ENCODE data around the gene IL1R1. TPM values are rescaled to one million over a fixed set of nuclear protein-coding genes. Genes with fewer than 3 reads are reported as not detected.

IL1R1 gene
- total and polyA plus RNA-seq, 10 of the 15 experiments (the other 5 are each of a cell fraction or from before 2014, with no cell fraction given): 0.17 to 13.2 (median 0.53) TPM

DNA sequence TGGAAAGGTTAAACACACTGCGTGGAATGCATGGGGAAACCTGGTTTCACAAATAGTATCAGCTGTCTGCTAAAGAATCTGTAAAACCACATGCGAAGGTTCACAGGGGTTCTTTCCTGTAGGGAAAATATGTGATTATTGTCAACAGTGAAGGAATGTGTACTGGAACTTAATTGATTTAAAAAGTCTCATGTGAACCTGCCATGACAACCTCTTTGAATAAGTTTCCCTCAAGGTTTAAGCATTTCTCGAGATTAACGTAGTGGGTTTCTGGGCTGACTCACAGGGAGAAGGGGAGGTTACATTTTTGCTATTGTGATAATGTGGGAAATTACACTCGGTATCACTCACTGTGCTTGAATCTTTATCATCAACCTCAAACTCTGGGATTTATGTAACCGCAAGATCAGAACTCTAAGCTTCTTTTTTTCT is 28.2 kb upstream of the IL1R1 start (continued):
- TF ChIP-seq, protein P1, sequence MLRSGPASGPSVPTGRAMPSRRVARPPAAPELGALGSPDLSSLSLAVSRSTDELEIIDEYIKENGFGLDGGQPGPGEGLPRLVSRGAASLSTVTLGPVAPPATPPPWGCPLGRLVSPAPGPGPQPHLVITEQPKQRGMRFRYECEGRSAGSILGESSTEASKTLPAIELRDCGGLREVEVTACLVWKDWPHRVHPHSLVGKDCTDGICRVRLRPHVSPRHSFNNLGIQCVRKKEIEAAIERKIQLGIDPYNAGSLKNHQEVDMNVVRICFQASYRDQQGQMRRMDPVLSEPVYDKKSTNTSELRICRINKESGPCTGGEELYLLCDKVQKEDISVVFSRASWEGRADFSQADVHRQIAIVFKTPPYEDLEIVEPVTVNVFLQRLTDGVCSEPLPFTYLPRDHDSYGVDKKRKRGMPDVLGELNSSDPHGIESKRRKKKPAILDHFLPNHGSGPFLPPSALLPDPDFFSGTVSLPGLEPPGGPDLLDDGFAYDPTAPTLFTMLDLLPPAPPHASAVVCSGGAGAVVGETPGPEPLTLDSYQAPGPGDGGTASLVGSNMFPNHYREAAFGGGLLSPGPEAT (IDR thresholded peaks at IDR 0.05; ENCODE audit: low read depth): no peak; the same call in none of the 2 replicates
- TF ChIP-seq BHLHE40 (IDR thresholded peaks at IDR 0.05; ENCODE audit: borderline replicate concordance in 1 of 2, low read depth in 2 of 2, low read length in 1 of 2): peak in 1 of 2 experiments; percentile 4; a peak in 1 of 4 replicates
- no peak for TF ChIP-seq SREBF2 (IDR thresholded peaks at IDR 0.05; ENCODE audit: low read length)
- TF ChIP-seq, protein P2, sequence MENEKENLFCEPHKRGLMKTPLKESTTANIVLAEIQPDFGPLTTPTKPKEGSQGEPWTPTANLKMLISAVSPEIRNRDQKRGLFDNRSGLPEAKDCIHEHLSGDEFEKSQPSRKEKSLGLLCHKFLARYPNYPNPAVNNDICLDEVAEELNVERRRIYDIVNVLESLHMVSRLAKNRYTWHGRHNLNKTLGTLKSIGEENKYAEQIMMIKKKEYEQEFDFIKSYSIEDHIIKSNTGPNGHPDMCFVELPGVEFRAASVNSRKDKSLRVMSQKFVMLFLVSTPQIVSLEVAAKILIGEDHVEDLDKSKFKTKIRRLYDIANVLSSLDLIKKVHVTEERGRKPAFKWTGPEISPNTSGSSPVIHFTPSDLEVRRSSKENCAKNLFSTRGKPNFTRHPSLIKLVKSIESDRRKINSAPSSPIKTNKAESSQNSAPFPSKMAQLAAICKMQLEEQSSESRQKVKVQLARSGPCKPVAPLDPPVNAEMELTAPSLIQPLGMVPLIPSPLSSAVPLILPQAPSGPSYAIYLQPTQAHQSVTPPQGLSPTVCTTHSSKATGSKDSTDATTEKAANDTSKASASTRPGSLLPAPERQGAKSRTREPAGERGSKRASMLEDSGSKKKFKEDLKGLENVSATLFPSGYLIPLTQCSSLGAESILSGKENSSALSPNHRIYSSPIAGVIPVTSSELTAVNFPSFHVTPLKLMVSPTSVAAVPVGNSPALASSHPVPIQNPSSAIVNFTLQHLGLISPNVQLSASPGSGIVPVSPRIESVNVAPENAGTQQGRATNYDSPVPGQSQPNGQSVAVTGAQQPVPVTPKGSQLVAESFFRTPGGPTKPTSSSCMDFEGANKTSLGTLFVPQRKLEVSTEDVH (IDR thresholded peaks at IDR 0.05; ENCODE audit: low read depth, partially characterized antibody): no peak
- TF ChIP-seq TCF12 (IDR thresholded peaks at IDR 0.05; ENCODE audit: low read depth, low read length): no peak
- TF ChIP-seq JUND (IDR thresholded peaks at IDR 0.05; ENCODE audit: low read depth, low read length): no peak
- TF ChIP-seq, protein P3, sequence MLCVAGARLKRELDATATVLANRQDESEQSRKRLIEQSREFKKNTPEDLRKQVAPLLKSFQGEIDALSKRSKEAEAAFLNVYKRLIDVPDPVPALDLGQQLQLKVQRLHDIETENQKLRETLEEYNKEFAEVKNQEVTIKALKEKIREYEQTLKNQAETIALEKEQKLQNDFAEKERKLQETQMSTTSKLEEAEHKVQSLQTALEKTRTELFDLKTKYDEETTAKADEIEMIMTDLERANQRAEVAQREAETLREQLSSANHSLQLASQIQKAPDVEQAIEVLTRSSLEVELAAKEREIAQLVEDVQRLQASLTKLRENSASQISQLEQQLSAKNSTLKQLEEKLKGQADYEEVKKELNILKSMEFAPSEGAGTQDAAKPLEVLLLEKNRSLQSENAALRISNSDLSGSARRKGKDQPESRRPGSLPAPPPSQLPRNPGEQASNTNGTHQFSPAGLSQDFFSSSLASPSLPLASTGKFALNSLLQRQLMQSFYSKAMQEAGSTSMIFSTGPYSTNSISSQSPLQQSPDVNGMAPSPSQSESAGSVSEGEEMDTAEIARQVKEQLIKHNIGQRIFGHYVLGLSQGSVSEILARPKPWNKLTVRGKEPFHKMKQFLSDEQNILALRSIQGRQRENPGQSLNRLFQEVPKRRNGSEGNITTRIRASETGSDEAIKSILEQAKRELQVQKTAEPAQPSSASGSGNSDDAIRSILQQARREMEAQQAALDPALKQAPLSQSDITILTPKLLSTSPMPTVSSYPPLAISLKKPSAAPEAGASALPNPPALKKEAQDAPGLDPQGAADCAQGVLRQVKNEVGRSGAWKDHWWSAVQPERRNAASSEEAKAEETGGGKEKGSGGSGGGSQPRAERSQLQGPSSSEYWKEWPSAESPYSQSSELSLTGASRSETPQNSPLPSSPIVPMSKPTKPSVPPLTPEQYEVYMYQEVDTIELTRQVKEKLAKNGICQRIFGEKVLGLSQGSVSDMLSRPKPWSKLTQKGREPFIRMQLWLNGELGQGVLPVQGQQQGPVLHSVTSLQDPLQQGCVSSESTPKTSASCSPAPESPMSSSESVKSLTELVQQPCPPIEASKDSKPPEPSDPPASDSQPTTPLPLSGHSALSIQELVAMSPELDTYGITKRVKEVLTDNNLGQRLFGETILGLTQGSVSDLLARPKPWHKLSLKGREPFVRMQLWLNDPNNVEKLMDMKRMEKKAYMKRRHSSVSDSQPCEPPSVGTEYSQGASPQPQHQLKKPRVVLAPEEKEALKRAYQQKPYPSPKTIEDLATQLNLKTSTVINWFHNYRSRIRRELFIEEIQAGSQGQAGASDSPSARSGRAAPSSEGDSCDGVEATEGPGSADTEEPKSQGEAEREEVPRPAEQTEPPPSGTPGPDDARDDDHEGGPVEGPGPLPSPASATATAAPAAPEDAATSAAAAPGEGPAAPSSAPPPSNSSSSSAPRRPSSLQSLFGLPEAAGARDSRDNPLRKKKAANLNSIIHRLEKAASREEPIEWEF (IDR thresholded peaks at IDR 0.05; ENCODE audit: insufficient replicate concordance, low read depth, low read length): no peak
- no peak for TF ChIP-seq HDAC6 (IDR thresholded peaks at IDR 0.05; ENCODE audit: unreplicated experiment)
- TF ChIP-seq, protein P4, sequence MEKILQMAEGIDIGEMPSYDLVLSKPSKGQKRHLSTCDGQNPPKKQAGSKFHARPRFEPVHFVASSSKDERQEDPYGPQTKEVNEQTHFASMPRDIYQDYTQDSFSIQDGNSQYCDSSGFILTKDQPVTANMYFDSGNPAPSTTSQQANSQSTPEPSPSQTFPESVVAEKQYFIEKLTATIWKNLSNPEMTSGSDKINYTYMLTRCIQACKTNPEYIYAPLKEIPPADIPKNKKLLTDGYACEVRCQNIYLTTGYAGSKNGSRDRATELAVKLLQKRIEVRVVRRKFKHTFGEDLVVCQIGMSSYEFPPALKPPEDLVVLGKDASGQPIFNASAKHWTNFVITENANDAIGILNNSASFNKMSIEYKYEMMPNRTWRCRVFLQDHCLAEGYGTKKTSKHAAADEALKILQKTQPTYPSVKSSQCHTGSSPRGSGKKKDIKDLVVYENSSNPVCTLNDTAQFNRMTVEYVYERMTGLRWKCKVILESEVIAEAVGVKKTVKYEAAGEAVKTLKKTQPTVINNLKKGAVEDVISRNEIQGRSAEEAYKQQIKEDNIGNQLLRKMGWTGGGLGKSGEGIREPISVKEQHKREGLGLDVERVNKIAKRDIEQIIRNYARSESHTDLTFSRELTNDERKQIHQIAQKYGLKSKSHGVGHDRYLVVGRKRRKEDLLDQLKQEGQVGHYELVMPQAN (conservative IDR thresholded peaks at IDR 0.05): no peak
- no peak for TF ChIP-seq POLR2A (IDR thresholded peaks at IDR 0.05; ENCODE audit: low read depth, low read length)
- no peak for TF ChIP-seq MYB (IDR thresholded peaks at IDR 0.05; ENCODE audit: borderline replicate concordance, low read depth, low read length)
- no peak for TF ChIP-seq ZBED1 (IDR thresholded peaks at IDR 0.05; ENCODE audit: borderline replicate concordance)
- no peak for TF ChIP-seq KDM1A (IDR thresholded peaks at IDR 0.05; ENCODE audit: borderline replicate concordance)
- TF ChIP-seq, protein P5, sequence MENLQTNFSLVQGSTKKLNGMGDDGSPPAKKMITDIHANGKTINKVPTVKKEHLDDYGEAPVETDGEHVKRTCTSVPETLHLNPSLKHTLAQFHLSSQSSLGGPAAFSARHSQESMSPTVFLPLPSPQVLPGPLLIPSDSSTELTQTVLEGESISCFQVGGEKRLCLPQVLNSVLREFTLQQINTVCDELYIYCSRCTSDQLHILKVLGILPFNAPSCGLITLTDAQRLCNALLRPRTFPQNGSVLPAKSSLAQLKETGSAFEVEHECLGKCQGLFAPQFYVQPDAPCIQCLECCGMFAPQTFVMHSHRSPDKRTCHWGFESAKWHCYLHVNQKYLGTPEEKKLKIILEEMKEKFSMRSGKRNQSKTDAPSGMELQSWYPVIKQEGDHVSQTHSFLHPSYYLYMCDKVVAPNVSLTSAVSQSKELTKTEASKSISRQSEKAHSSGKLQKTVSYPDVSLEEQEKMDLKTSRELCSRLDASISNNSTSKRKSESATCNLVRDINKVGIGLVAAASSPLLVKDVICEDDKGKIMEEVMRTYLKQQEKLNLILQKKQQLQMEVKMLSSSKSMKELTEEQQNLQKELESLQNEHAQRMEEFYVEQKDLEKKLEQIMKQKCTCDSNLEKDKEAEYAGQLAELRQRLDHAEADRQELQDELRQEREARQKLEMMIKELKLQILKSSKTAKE (IDR thresholded peaks at IDR 0.05; ENCODE audit: low read depth, poor library complexity, severe bottlenecking): no peak
- TF ChIP-seq MEF2B (IDR thresholded peaks at IDR 0.05; ENCODE audit: partially characterized antibody, poor library complexity, severe bottlenecking): peak; percentile 11
- TF ChIP-seq SMC3 (IDR thresholded peaks at IDR 0.05; ENCODE audit: borderline replicate concordance, low read length): no peak
